Panc1 (cell line): Measurements from ENCODE around the gene NRP1. TPM values are rescaled to one million over a fixed set of nuclear protein-coding genes. Genes with fewer than 3 reads are reported as not detected.

Experiments used
- ATAC-seq: fragments of 200-7000 bp; cut with Tn5 transposase; 2 replicates; pipeline ENCODE4 v1.9.1; 2020; ENCODE audit warnings: mild to moderate bottlenecking, moderate library complexity
- BruUV-seq: library from RNA; stranded (reverse); fragments of 400-500 nt; replicated peaks from 2 replicates; lab custom pipeline; 2021; lab: Mats Ljungman, UMichigan
- CTCF ChIA-PET: fragments of 300-600 bp; sonication (Branson Sonifier 250); formaldehyde crosslinking; loops from one replicate; lab custom pipeline; 2022; ENCODE audit warnings: antibody characterized with exemption; lab: Charles Lee
- POLR2A ChIA-PET: fragments of 300-600 bp; sonication (Branson Sonifier 250); formaldehyde crosslinking; loops from one replicate; lab custom pipeline; 2022; ENCODE audit warnings: antibody characterized with exemption; lab: Charles Lee
- DNase-seq: peaks from one replicate; pipeline ENCODE4 v3.0.0-alpha.2; 2010; ENCODE audit warnings: low read depth, low spot score
- H3K27ac ChIP-seq: 2 replicates; pipeline ENCODE4 v1.5.1; 2011; ENCODE audit warnings: mild to moderate bottlenecking, low read length, inconsistent platforms
- H3K27me3 ChIP-seq: fragments of 200-500 bp; sonication (Bioruptor generic); 2 replicates; pipeline ENCODE4 v1.6.0; 2014; ENCODE audit warnings: low read length, inconsistent platforms; ENCODE audit not compliant: control insufficient read depth, insufficient read depth
- H3K36me3 ChIP-seq: fragments of 200-500 bp; sonication (Bioruptor generic); 2 replicates; pipeline ENCODE4 v1.5.1; 2014; ENCODE audit warnings: inconsistent platforms, mild to moderate bottlenecking, low read length, moderate library complexity; ENCODE audit not compliant: control insufficient read depth, insufficient read depth
- H3K4me1 ChIP-seq: 2 replicates; pipeline ENCODE4 v1.5.1; 2011; ENCODE audit warnings: inconsistent platforms, mild to moderate bottlenecking, low read length, moderate library complexity; ENCODE audit not compliant: control insufficient read depth, insufficient read depth
- H3K4me3 ChIP-seq, 2 experiments: 2 replicates each; pipeline ENCODE4 v1.5.1; 2011 to 2012; ENCODE audit warnings: low read depth in 2 of 2, low read length in 2 of 2, mild to moderate bottlenecking in 2 of 2, inconsistent platforms in 1 of 2, moderate library complexity in 1 of 2
- H3K9me3 ChIP-seq: fragments of 200-500 bp; sonication (Bioruptor generic); 2 replicates; pipeline ENCODE4 v1.5.1; 2014; ENCODE audit warnings: low read depth, mild to moderate bottlenecking, inconsistent platforms, low read length, moderate library complexity; ENCODE audit not compliant: control insufficient read depth, insufficient read depth
- CTCF ChIP-seq: fragments of 450-650 bp; IDR thresholded peaks from 2 replicates; pipeline ENCODE4 v1.5.1; 2017; ENCODE audit warnings: mild to moderate bottlenecking
- POLR2AphosphoS5 ChIP-seq: IDR thresholded peaks from 2 replicates; pipeline ENCODE4 v1.6.1; 2012; ENCODE audit warnings: mild to moderate bottlenecking, low read depth, low read length, moderate library complexity
- SIN3A ChIP-seq: IDR thresholded peaks from 2 replicates; pipeline ENCODE4 v1.6.1; 2012; ENCODE audit warnings: low read depth, mild to moderate bottlenecking, low read length, moderate library complexity, borderline replicate concordance; ENCODE audit not compliant: insufficient read depth
- TCF7L2 ChIP-seq: IDR thresholded peaks from 2 replicates; pipeline ENCODE4 v1.6.1; 2011; ENCODE audit warnings: mild to moderate bottlenecking, low read depth, low read length, inconsistent platforms
- in situ Hi-C: cut with HindIII; loops from 2 replicates; pipeline ENCODE4 v1.10.0; 2016; ENCODE audit warnings: low sequenced_read_pairs, low pct_unique_long_range_greater_than_20kb
- intact Hi-C: fragments of 100-400 bp; cut with micrococcal nuclease; formaldehyde crosslinking; loops from one replicate; pipeline ENCODE4 v1.10.0; 2022; ENCODE audit not compliant: unreplicated experiment
- total RNA-seq: library from RNA; stranded (reverse); gene quantifications from one replicate; pipeline ENCODE4 v1.2.1, GENCODE V29; 2021; ENCODE audit not compliant: unreplicated experiment
- TF ChIP-seq, protein P1 (sequence below), 2 experiments: IDR thresholded peaks; 2 replicates each; pipeline ENCODE4 v1.6.1; 2011 to 2012; ENCODE audit warnings: low read depth in 2 of 2, control low read depth in 1 of 2, low read length in 1 of 2, mild to moderate bottlenecking in 1 of 2, moderate library complexity in 1 of 2; ENCODE audit not compliant: insufficient read depth in 1 of 2

NRP1 gene
- total RNA-seq, 1 experiment from 2014 or later = 93.4 TPM

DNA sequence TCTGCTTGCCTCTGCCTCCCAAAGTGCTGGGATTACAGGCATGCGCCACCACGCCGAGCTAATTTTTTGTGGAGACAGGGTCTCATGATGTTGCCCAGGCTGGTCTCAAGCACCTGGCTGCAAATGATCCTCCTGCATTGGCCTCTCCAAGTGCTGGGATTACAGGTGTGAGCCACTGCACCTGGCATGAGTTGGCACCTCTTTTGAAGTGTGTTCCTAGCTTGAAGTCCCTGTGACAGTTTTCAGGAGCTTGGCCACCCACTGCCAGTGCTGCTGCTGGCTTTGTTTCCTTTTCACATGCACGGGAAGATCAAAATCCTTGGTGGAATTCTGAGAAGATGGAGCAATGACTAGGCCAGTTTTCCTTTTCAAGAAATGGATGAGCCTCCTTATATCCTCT, 126.3 kb downstream of the NRP1 start:
- no peak overlapping the region for H3K27ac ChIP-seq
- H3K9me3 ChIP-seq = no peaks in the 10 kb centered on the region
- DNase-seq (no peak), ATAC-seq (no peak)
- H3K36me3 ChIP-seq = no peaks in the 10 kb centered on the region; the same call in 1 of the 2 replicates
- intact Hi-C loops (no loop called here), in situ Hi-C loops (no loop called here)
- H3K4me3 ChIP-seq = no peak overlapping the region
- H3K4me1 ChIP-seq = no peaks in the 10 kb centered on the region
- H3K27me3 ChIP-seq = no peaks in the 10 kb centered on the region
- BruUV-seq = no TSS peak
- no peak for TF ChIP-seq POLR2AphosphoS5
- no peak for TF ChIP-seq TCF7L2
- TF ChIP-seq CTCF = no peak
- TF ChIP-seq, protein P1, sequence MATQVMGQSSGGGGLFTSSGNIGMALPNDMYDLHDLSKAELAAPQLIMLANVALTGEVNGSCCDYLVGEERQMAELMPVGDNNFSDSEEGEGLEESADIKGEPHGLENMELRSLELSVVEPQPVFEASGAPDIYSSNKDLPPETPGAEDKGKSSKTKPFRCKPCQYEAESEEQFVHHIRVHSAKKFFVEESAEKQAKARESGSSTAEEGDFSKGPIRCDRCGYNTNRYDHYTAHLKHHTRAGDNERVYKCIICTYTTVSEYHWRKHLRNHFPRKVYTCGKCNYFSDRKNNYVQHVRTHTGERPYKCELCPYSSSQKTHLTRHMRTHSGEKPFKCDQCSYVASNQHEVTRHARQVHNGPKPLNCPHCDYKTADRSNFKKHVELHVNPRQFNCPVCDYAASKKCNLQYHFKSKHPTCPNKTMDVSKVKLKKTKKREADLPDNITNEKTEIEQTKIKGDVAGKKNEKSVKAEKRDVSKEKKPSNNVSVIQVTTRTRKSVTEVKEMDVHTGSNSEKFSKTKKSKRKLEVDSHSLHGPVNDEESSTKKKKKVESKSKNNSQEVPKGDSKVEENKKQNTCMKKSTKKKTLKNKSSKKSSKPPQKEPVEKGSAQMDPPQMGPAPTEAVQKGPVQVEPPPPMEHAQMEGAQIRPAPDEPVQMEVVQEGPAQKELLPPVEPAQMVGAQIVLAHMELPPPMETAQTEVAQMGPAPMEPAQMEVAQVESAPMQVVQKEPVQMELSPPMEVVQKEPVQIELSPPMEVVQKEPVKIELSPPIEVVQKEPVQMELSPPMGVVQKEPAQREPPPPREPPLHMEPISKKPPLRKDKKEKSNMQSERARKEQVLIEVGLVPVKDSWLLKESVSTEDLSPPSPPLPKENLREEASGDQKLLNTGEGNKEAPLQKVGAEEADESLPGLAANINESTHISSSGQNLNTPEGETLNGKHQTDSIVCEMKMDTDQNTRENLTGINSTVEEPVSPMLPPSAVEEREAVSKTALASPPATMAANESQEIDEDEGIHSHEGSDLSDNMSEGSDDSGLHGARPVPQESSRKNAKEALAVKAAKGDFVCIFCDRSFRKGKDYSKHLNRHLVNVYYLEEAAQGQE (IDR thresholded peaks at IDR 0.05; ENCODE audit: insufficient read depth in 1 of 2, low read depth in 2 of 2, low read length in 1 of 2) = no peak
- no peak for TF ChIP-seq SIN3A
- CTCF ChIA-PET = no interaction called here
- POLR2A ChIA-PET = no interaction called here

- no peak overlapping the region for H3K4me3 ChIP-seq
- no peaks in the 10 kb centered on the region for H3K27me3 ChIP-seq
- ChIA-PET CTCF (no interaction called here), POLR2A (interaction anchor here (0.6 kb wide), 1 partner anchor 17 kb away, joined by 6 read pairs; no protein-coding TSS in a partner anchor)
- ATAC-seq (no peak), DNase-seq (no peak)
- H3K4me1 ChIP-seq = peaks cover 14% of the 10 kb centered on the region
- TF ChIP-seq, protein P1 (IDR thresholded peaks at IDR 0.05; ENCODE audit: insufficient read depth in 1 of 2, low read depth in 2 of 2, low read length in 1 of 2) = no peak
- TF ChIP-seq CTCF = no peak
- no peak for TF ChIP-seq SIN3A
- TF ChIP-seq TCF7L2 = no peak
- no peak for TF ChIP-seq POLR2AphosphoS5
- in situ Hi-C loops (no loop called here), intact Hi-C loops (no loop called here)
- peak overlapping the region; percentile 17; the same call in 1 of the 2 replicates for H3K27ac ChIP-seq
- no TSS peak for BruUV-seq
- peaks cover 2% of the 10 kb centered on the region for H3K36me3 ChIP-seq
- H3K9me3 ChIP-seq = no peaks in the 10 kb centered on the region
These were observed 130.4 kb downstream of the NRP1 start for GRCh38 chr10:33204031-33204430.
